SK-N-SH (cell line): ENCODE results near the gene ATXN7L2.
A peak's percentile ranks its signal among the peaks of the same experiment; 100 is the strongest.

Source experiments
- EP300 ChIP-seq, 2 experiments: IDR thresholded peaks; 2 replicates each; pipeline versions ENCODE4 v1.4.0 to v1.6.1; 2012; ENCODE audit warnings: borderline replicate concordance in 1 of 2, low read depth in 1 of 2, low read length in 1 of 2
- MXI1 ChIP-seq: IDR thresholded peaks from 2 replicates; pipeline ENCODE4 v1.6.1; 2012; ENCODE audit warnings: mild to moderate bottlenecking, low read depth, low read length, improper control_type of control experiment
- POLR2AphosphoS5 ChIP-seq: IDR thresholded peaks from 2 replicates; pipeline ENCODE4 v1.6.1; 2012; ENCODE audit warnings: low read depth, low read length
- RAD21 ChIP-seq: IDR thresholded peaks from 2 replicates; pipeline ENCODE4 v1.6.1; 2012; ENCODE audit warnings: mild to moderate bottlenecking, low read length
- SIN3A ChIP-seq: IDR thresholded peaks from 2 replicates; pipeline ENCODE4 v1.6.1; 2012; ENCODE audit warnings: low read depth, mild to moderate bottlenecking, low read length, moderate library complexity, borderline replicate concordance
- SMC3 ChIP-seq: IDR thresholded peaks from 2 replicates; pipeline ENCODE4 v1.6.1; 2012; ENCODE audit warnings: low read depth, low read length, improper control_type of control experiment
- YY1 ChIP-seq: IDR thresholded peaks from 2 replicates; pipeline ENCODE4 v1.4.0; 2012; ENCODE audit warnings: low read depth, mild to moderate bottlenecking
- TF ChIP-seq, protein P1 (sequence below): fragments of 200-600 bp; sonication (generic); IDR thresholded peaks from 2 replicates; pipeline ENCODE4 v1.6.1; 2017; ENCODE audit warnings: antibody characterized with exemption, mild to moderate bottlenecking, moderate library complexity

DNA sequence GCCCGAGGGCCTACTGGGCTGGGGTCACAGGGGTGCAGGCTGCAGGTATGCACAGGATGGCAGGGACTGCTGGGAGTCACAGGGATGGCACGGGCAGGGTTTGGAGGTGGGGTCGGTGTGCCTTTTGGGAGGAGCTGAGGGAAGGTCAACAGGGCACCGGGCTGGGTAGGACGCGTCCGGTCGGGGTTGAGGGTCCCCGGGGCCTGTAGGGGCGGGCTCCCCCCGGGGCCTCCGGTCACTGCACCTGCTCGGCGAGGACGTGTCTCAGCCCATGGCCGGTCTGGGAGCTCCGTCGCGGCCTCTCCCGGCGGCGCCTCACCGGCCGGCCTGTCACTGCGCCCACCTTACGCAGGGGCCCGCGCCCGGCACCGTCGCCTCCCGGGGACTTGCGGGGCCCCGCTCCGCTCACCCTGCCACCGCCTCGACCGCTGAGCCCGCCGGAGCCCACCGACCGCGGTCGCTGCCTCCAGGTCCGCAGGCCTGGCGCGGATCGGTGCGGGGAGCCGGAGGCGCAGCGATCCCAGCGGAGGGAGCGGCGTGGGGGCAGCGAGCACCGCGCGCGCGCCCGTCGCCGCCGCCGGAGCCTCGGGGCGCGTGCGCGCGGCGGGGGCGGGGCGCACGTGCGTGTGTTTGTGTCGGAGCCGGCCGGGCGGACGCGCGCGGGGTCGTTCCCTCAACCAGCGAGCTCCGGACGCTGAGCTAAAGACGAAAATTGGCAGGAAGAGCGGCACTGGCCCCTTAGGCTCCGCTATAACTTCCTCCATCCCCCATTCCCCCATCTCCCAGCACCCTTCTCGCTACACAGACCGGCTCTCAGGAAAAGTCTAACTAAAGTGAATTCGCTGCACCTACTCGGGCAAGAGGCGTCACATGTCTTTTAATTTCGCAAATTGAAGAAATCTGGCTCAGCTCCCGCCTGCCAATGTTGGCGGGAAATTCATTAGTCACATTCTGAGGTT, 25.8 kb downstream of the ATXN7L2 start, which contains the start of gene AMIGO1:
- no peak for TF ChIP-seq RAD21
- TF ChIP-seq SIN3A = no peak
- TF ChIP-seq, protein P1, sequence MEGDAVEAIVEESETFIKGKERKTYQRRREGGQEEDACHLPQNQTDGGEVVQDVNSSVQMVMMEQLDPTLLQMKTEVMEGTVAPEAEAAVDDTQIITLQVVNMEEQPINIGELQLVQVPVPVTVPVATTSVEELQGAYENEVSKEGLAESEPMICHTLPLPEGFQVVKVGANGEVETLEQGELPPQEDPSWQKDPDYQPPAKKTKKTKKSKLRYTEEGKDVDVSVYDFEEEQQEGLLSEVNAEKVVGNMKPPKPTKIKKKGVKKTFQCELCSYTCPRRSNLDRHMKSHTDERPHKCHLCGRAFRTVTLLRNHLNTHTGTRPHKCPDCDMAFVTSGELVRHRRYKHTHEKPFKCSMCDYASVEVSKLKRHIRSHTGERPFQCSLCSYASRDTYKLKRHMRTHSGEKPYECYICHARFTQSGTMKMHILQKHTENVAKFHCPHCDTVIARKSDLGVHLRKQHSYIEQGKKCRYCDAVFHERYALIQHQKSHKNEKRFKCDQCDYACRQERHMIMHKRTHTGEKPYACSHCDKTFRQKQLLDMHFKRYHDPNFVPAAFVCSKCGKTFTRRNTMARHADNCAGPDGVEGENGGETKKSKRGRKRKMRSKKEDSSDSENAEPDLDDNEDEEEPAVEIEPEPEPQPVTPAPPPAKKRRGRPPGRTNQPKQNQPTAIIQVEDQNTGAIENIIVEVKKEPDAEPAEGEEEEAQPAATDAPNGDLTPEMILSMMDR = no peak
- no peak for TF ChIP-seq POLR2AphosphoS5
- TF ChIP-seq MXI1 = peak; percentile 87
- TF ChIP-seq EP300 (IDR thresholded peaks at IDR 0.05; ENCODE audit: borderline replicate concordance in 1 of 2, low read depth in 1 of 2, low read length in 1 of 2) = no peak
- no peak for TF ChIP-seq SMC3
- no peak for TF ChIP-seq YY1
